ENCODE results near the gene ADORA2A.

Gene ADORA2A

DNA sequence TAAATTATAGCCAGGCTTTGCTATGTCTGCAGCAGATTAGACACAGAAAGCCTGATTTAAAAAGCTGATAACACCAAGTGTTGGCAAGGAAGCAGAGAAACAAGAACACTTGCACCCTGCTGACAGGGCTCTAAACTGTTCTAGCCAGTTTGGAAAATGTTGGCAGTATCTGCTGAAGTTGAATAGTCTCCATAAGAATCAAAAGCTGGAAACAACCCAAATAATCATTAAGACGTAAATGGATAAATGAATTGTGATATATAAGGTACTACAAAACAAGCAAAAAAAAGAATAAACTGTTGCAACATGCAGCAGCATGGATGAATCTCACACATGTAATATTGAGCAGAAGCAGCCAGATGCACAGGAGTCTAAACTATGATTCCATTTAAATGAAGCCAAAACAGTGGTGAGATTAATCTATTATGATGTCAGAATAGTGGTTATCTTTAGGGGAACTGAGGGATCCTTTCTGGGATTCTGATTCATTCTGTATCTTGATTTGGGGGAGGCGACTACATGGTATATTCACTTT is 40.4 kb upstream of the ADORA2A start:
- TF ChIP-seq, protein P1, sequence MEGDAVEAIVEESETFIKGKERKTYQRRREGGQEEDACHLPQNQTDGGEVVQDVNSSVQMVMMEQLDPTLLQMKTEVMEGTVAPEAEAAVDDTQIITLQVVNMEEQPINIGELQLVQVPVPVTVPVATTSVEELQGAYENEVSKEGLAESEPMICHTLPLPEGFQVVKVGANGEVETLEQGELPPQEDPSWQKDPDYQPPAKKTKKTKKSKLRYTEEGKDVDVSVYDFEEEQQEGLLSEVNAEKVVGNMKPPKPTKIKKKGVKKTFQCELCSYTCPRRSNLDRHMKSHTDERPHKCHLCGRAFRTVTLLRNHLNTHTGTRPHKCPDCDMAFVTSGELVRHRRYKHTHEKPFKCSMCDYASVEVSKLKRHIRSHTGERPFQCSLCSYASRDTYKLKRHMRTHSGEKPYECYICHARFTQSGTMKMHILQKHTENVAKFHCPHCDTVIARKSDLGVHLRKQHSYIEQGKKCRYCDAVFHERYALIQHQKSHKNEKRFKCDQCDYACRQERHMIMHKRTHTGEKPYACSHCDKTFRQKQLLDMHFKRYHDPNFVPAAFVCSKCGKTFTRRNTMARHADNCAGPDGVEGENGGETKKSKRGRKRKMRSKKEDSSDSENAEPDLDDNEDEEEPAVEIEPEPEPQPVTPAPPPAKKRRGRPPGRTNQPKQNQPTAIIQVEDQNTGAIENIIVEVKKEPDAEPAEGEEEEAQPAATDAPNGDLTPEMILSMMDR (IDR thresholded peaks at IDR 0.05; ENCODE audit: control insufficient read depth, insufficient read depth, low read depth, low read length, missing control alignments), result no peak
- no peak overlapping the region for H3K4me3 ChIP-seq (ENCODE audit: control insufficient read depth, low read depth, low read length)
- DNase-seq (ENCODE audit: low read depth), result no peak

DNA sequence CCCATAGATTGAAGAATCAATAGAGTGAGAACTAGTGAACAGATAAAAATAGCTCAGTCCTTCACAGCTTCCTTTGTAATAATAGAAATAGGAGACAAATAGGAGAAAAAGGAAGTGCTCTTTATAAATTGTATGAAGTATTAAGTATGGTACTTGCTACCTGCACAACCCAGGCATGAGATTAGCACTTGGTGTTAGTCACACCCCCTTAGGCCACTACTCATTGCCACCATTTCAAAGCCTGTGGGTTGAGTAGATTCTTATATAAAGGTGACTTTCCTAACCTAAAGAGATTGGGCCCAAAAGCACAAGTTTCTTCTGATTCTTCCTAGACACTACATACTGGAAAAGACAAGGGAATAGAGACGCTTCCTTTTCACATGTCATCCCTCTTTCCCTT is 37.7 kb upstream of the ADORA2A start:
- DNase-seq (ENCODE audit: low read depth), result no peak
- TF ChIP-seq, protein P1 (IDR thresholded peaks at IDR 0.05; ENCODE audit: control insufficient read depth, insufficient read depth, low read depth, low read length, missing control alignments), result no peak
- H3K4me3 ChIP-seq (ENCODE audit: control insufficient read depth, low read depth, low read length), result no peak overlapping the region

DNA sequence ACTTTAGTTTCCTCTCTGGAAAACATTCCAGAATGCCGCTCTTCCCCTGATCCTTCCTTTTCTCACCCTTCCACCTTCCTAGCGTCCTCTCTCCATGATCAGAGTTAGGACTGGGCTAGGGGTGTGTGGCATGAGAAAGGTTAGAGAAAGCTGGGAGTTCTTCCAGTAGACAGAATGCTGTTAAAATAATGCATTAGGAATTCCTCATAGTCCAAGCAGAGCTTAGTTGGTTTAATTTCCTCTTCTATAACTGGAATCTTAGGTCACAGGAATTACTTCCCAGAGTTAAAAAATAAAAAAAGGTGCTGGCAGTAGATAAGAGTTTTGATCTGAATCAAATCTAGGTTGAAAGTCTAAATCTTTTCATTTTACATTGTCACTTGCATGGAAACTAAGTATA is 37.2 kb upstream of the ADORA2A start:
- TF ChIP-seq, protein P1 (IDR thresholded peaks at IDR 0.05; ENCODE audit: control insufficient read depth, insufficient read depth, low read depth, low read length, missing control alignments), result no peak
- no peak for DNase-seq (ENCODE audit: low read depth)

DNA sequence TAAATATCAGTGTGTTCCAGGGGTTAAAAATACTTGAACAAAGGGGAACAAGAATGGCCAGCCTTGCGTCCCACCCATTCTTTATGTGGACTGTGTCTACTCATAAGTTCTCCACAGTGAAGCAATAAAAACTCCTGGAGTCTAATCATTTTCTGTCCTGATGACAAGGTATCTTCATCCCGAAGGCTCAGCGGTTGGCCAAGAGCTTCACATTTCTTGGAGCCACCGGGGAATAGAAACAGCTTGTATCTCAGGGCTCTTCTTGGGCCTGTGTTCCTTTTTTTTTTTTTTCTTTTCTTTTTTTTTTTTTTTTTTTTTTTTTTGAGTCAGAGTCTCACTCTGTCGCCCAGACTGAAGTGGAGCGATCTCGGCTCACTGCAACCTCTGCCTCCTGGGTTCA is 36.8 kb upstream of the ADORA2A start:
- TF ChIP-seq, protein P1 (IDR thresholded peaks at IDR 0.05; ENCODE audit: control insufficient read depth, insufficient read depth, low read depth, low read length, missing control alignments), result no peak
- H3K4me3 ChIP-seq (ENCODE audit: control insufficient read depth, low read depth, low read length), result no peak overlapping the region
- DNase-seq (ENCODE audit: low read depth), result no peak

More for the DNA sequence above, 37.2 kb upstream of the ADORA2A start:
- no peak overlapping the region for H3K4me3 ChIP-seq (ENCODE audit: control insufficient read depth, low read depth, low read length)

DNA sequence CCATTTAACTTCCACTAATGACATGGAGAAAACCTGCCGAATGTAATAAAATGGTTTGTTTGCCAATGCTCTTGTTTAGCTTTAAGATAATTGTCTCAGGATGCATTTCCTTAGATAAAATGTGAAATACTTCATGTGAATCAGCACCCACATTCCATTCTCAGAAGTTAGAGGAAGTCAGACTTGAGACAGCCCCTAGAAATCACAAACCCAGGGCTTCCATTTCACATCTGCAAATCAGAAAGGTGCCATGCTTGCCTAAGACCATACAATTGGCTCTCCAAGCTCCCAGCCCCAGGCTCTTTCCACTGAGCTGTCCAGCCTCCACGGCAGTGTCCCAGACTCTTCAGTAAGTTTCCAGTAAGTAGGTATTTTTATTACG is 35.6 kb upstream of the ADORA2A start:
- peak; percentile 79 for DNase-seq (ENCODE audit: low read depth)
- H3K4me3 ChIP-seq (ENCODE audit: control insufficient read depth, low read depth, low read length), result no peak overlapping the region
- TF ChIP-seq, protein P1 (IDR thresholded peaks at IDR 0.05; ENCODE audit: control insufficient read depth, insufficient read depth, low read depth, low read length, missing control alignments), result no peak

DNA sequence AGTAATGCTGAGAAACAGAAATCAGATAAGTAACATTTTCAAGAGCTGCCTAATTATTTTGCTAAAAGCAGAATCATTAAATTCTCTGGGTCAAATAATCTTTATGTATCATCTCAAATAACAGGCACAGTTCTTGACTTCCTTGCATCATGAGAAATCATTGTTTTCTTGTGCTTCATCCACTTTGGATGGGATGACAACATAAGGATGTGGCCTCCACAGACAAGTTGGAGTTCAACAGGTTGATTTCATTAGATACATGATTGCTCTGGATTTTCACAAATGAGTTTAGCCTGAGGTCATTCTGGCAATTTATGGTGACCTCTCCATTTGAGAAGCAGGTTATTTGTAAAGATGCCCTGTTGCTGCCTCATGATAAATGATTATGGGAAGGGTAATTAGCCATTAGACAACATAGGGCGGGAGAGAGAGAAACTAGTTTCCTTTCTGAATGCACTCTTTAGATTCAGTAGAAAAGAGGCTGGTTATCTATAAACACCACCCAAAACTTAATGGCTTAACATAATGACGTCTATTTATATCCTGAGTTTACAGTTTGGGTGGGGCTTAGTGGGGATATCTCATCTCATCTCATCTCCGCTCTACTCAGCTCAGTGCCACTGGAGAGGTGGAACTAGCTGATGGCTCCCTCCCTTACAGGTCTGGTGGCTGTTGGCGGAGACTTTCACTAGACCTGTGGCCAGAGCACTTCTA is 35.0 kb upstream of the ADORA2A start:
- TF ChIP-seq, protein P1 (IDR thresholded peaks at IDR 0.05; ENCODE audit: control insufficient read depth, insufficient read depth, low read depth, low read length, missing control alignments), result no peak
- no peak overlapping the region for H3K4me3 ChIP-seq (ENCODE audit: control insufficient read depth, low read depth, low read length)
- DNase-seq (ENCODE audit: low read depth), result no peak
